ENCODE data around the gene MEN1.

- TF ChIP-seq CTCF (IDR thresholded peaks at IDR 0.05), result no peak
- TF ChIP-seq ZFX (IDR thresholded peaks at IDR 0.05; ENCODE audit: borderline replicate concordance), result no peak
Observed at GRCh38 chr11:64790205-64791095, 19.9 kb downstream of the MEN1 start.
